H1 (cell line): ENCODE results near the gene TMBIM4. TPM values are rescaled to one million over a fixed set of nuclear protein-coding genes. Genes with fewer than 3 reads are reported as not detected.

Source experiments
- SIRT6 ChIP-seq: IDR thresholded peaks from one replicate; pipeline ENCODE4 v1.7.1; 2012; ENCODE audit warnings: low read length, inconsistent platforms
- SP4 ChIP-seq: IDR thresholded peaks from 2 replicates; pipeline ENCODE4 v1.6.1; 2012; ENCODE audit warnings: low read length, inconsistent platforms
- polyA plus RNA-seq, 7 experiments: library from polyadenylated mRNA; depleted of rRNA in 3 of 7; stranded (reverse) in 5 of 7; unstranded in 2 of 7; fragments of >200 nt in 5 of 7; fragments of 200-250 nt in 2 of 7; gene quantifications; 1 replicate in 5 of 7; 2 replicates in 1 of 7; 4 replicates in 1 of 7; pipeline versions ENCODE4 v1.2.1 to v1.2.3, GENCODE V29; 2011 to 2013; ENCODE audit warnings: missing spikeins in 2 of 7, mixed read lengths in 2 of 7
- total RNA-seq: library from RNA; stranded (reverse); fragmentation: NEBNext Ultra II Directional; extraction: Animal tissue kit (Norgen Biotek cat#: 25700); gene quantifications from 2 replicates; pipeline ENCODE4 v1.2.1, GENCODE V29; 2021
- TF ChIP-seq, protein P1 (sequence below): IDR thresholded peaks from 2 replicates; pipeline ENCODE4 v1.6.1; 2012; ENCODE audit warnings: low read length, inconsistent platforms

TMBIM4 gene
- total and polyA plus RNA-seq, 2 of the 8 experiments (the other 6 are each of a cell fraction or from before 2014, with no cell fraction given): 12.8 to 46.6 TPM

DNA sequence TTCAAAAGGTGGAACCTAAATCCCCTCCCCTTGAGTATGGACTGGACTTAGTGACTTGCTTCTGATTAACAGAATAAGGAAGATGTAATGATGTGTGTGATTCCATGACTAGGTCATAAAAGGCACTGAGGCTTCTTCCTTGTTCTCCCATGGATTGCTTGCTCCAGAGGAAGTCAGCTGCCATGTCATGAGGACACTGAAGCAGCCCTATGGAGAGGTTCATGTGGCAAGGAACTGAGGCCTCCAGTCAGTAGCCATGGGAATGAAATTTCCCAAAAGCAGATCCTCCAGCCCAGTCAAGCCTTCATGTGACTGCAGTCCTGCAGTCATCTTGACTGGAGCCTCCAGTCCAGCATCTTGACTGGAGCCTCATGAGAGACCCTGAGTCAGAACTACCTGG, 10.7 kb downstream of the TMBIM4 start (continued):
- TF ChIP-seq SP4 (no peak), SIRT6 (no peak)
- TF ChIP-seq, protein P1, sequence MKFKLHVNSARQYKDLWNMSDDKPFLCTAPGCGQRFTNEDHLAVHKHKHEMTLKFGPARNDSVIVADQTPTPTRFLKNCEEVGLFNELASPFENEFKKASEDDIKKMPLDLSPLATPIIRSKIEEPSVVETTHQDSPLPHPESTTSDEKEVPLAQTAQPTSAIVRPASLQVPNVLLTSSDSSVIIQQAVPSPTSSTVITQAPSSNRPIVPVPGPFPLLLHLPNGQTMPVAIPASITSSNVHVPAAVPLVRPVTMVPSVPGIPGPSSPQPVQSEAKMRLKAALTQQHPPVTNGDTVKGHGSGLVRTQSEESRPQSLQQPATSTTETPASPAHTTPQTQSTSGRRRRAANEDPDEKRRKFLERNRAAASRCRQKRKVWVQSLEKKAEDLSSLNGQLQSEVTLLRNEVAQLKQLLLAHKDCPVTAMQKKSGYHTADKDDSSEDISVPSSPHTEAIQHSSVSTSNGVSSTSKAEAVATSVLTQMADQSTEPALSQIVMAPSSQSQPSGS: no peak
